B cell (primary cell): ENCODE data around the gene DRC7. TPM values are rescaled to one million over a fixed set of nuclear protein-coding genes. Genes with fewer than 3 reads are reported as not detected.
A peak's percentile ranks its signal among the peaks of the same experiment; 100 is the strongest.

Experiments used
- ATAC-seq: fragments of 200-7000 bp; cut with Tn5 transposase; one replicate; pipeline ENCODE4 v1.10.0; 2021; ENCODE audit warnings: low read depth, mild to moderate bottlenecking, moderate number of reproducible peaks, moderate library complexity
- CTCF ChIA-PET: fragments of 350-600 bp; sonication (Branson Sonifier 250); formaldehyde crosslinking; loops from one replicate; lab custom pipeline; 2021; ENCODE audit warnings: antibody characterized with exemption, inconsistent platforms; lab: Charles Lee
- POLR2A ChIA-PET: fragments of 350-600 bp; sonication (Branson Sonifier 250); formaldehyde crosslinking; loops from one replicate; lab custom pipeline; 2021; ENCODE audit warnings: antibody characterized with exemption; lab: Charles Lee
- DNase-seq: peaks from one replicate; pipeline ENCODE4 v3.0.0; 2013
- H2AFZ ChIP-seq: 2 replicates; pipeline ENCODE4 v1.6.1; 2012; ENCODE audit warnings: mild to moderate bottlenecking, low read depth, low read length; ENCODE audit not compliant: insufficient read depth, poor library complexity, severe bottlenecking
- H3K27ac ChIP-seq, 2 donors: 1 replicate in 1 of 2; 2 replicates in 1 of 2; pipeline ENCODE4 v1.5.1; 2012 to 2013; ENCODE audit warnings: low read length in 2 of 2, mild to moderate bottlenecking in 2 of 2, moderate library complexity in 1 of 2
- H3K27me3 ChIP-seq, 4 experiments: fragments of 200-600 bp in 1 of 4; sonication (generic) in 1 of 4; replicated peaks in 1 of 4; 1 replicate in 2 of 4; 2 replicates in 2 of 4; pipeline versions ENCODE4 v1.6.1 to v1.7.0; 2013 to 2016; ENCODE audit warnings: low read length in 3 of 4, mild to moderate bottlenecking in 2 of 4, mixed read lengths in 1 of 4, moderate library complexity in 1 of 4; ENCODE audit not compliant: insufficient read depth in 4 of 4, control insufficient read depth in 3 of 4; ENCODE audit errors: control extremely low read depth in 1 of 4
- H3K36me3 ChIP-seq, 2 experiments: replicated peaks in 1 of 2; 1 replicate in 1 of 2; 2 replicates in 1 of 2; pipeline versions ENCODE4 v1.6.1 to v1.7.1; 2013; ENCODE audit warnings: low read length in 1 of 2; ENCODE audit not compliant: insufficient read depth in 2 of 2, control insufficient read depth in 1 of 2; ENCODE audit errors: control extremely low read depth in 1 of 2, extremely low read depth in 1 of 2
- H3K4me1 ChIP-seq, 2 donors: fragments of 200-600 bp in 1 of 2; sonication (generic) in 1 of 2; 1 replicate in 1 of 2; 2 replicates in 1 of 2; pipeline versions ENCODE4 v1.5.1 to v1.6.1; 2013 to 2017; ENCODE audit warnings: low read length in 2 of 2; ENCODE audit not compliant: control insufficient read depth in 2 of 2, insufficient read depth in 2 of 2
- H3K4me2 ChIP-seq: replicated peaks from 2 replicates; pipeline ENCODE3; 2012; ENCODE audit warnings: mild to moderate bottlenecking, low read depth, low read length; ENCODE audit not compliant: poor library complexity, severe bottlenecking
- H3K4me3 ChIP-seq, 5 experiments: fragments of 200-600 bp in 1 of 5; sonication (generic) in 1 of 5; 1 replicate in 3 of 5; 2 replicates in 2 of 5; pipeline versions ENCODE4 v1.5.1 to v1.7.0; 2011 to 2016; ENCODE audit warnings: low read length in 4 of 5, mild to moderate bottlenecking in 4 of 5, low read depth in 2 of 5, control low read depth in 1 of 5, moderate library complexity in 1 of 5; ENCODE audit not compliant: insufficient read depth in 1 of 5; ENCODE audit errors: control extremely low read depth in 1 of 5, extremely low read depth in 1 of 5
- H3K79me2 ChIP-seq: fragments of 200-600 bp; sonication (generic); one replicate; pipeline ENCODE4 v1.6.0; 2016; ENCODE audit warnings: low read length; ENCODE audit not compliant: control insufficient read depth, insufficient read depth
- H3K9ac ChIP-seq: fragments of 200-600 bp; sonication (generic); 2 replicates; pipeline ENCODE4 v1.6.1; 2017; ENCODE audit warnings: mild to moderate bottlenecking, low read length, moderate library complexity
- H3K9me3 ChIP-seq, 3 donors: one replicate each; pipeline versions ENCODE4 v1.6.1 to v1.7.1; 2013; ENCODE audit warnings: low read length in 2 of 3; ENCODE audit not compliant: control insufficient read depth in 2 of 3, insufficient read depth in 1 of 3; ENCODE audit errors: control extremely low read depth in 1 of 3
- H4K20me1 ChIP-seq: 2 replicates; pipeline ENCODE4 v1.6.0; 2012; ENCODE audit warnings: mild to moderate bottlenecking, low read length; ENCODE audit not compliant: insufficient read depth, control insufficient read depth, poor library complexity, severe bottlenecking
- H3K27ac Mint-ChIP-seq: one replicate; pipeline ENCODE4 v1.8.0; 2021; ENCODE audit warnings: mixed read lengths
- H3K27me3 Mint-ChIP-seq: one replicate; pipeline ENCODE4 v1.8.0; 2021; ENCODE audit warnings: mixed read lengths
- H3K4me1 Mint-ChIP-seq: one replicate; pipeline ENCODE4 v1.8.0; 2021; ENCODE audit warnings: mixed read lengths
- H3K4me3 Mint-ChIP-seq: one replicate; pipeline ENCODE4 v1.8.0; 2021; ENCODE audit warnings: mixed read lengths
- H3K9me3 Mint-ChIP-seq: one replicate; pipeline ENCODE4 v1.8.0; 2022; ENCODE audit warnings: mixed read lengths; ENCODE audit not compliant: insufficient read depth
- EZH2 ChIP-seq: IDR thresholded peaks from 2 replicates; pipeline ENCODE4 v1.6.1; 2012; ENCODE audit warnings: borderline replicate concordance, low read depth, mild to moderate bottlenecking, moderate library complexity, low read length; ENCODE audit not compliant: insufficient read depth, poor library complexity, severe bottlenecking
- WGBS: methylation state at CpG from one replicate; pipeline ENCODE4 v1.1.5; 2013; ENCODE audit warnings: missing lambda C conversion rate; ENCODE audit not compliant: insufficient coverage; 5-methylcytosine and 5-hydroxymethylcytosine counted together
- intact Hi-C: fragments of 100-400 bp; cut with micrococcal nuclease; formaldehyde crosslinking; loops from one replicate; pipeline ENCODE4 v1.10.0; 2022
- polyA plus RNA-seq: library from polyadenylated mRNA; depleted of rRNA; stranded (reverse); fragments of >200 nt; gene quantifications from 2 replicates; pipeline ENCODE4 v1.2.3, GENCODE V29; 2012
- total RNA-seq, 2 donors: library from RNA; stranded (reverse); fragments of 120-200 nt in 1 of 2; gene quantifications; 1 replicate in 1 of 2; 2 replicates in 1 of 2; pipeline versions ENCODE4 v1.2.3 to v1.2.4, GENCODE V29; 2013 to 2022
- TF ChIP-seq, protein P1 (sequence below): fragments of 200-600 bp; IDR thresholded peaks from one replicate; pipeline ENCODE4 v1.8.0; 2022; ENCODE audit warnings: antibody characterized with exemption, mild to moderate bottlenecking

Gene DRC7
- total and polyA plus RNA-seq, 2 donors (not counting 1 experiment from before 2014, with no cell fraction given), result 0.12 to 0.22 TPM

DNA sequence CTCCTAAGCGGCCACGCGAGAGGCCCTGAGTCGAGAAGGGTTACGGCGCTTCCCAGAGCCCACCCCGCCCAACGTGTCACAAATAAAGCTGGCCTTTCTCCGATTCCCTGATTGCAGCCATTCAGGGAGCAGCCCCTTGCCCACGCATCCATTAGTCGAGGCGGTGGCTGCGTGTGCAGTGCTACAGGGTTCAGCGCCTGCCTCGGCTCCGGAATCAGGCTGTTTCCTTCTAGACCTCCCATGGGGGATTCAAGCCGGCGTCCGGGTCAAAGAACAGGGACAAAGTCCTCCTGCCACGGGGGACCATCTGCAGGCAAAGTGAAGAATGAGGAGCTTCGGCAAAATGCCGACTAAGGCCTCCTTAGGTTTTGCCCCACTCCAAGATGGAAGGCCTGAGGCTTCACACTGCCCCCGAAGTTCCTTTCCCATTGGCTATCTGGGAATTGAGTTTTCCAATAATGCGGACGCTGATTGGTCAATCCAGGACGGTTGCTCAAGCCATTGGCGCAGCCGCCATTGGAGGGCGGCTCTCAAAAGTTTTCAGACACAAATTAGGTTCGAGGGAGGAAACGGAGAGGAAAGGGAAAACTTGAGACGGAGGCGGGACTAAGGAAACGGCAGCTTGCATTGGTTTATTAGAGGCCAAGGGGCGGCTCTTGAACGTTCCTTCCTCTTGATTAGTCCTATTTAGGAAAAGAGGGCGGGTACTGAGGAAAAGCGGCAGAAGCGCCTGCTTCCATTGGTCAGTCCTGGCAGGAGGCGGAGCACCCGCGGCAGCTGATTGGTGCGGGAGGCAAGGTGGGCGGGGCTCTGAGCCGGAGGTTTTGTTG lies 40.5 kb downstream of the DRC7 start:
- H3K4me1 ChIP-seq, result peaks cover 15 to 19% of the 10 kb centered on the region in 2 donors
- H2AFZ ChIP-seq, result peak overlapping the region; percentile 97
- peak overlapping the region; percentile 65 to 98 (median 90) for H3K4me3 ChIP-seq
- ATAC-seq, result peak; percentile 88
- intact Hi-C loops, result loop anchor here (1.0 to 5.0 kb wide), 7 partner anchors 22 to 780 kb away; partner anchors contain the start of genes CCDC102A, CIAPIN1, COQ9 and DRC7
- no peak for TF ChIP-seq EZH2
- TF ChIP-seq, protein P1, sequence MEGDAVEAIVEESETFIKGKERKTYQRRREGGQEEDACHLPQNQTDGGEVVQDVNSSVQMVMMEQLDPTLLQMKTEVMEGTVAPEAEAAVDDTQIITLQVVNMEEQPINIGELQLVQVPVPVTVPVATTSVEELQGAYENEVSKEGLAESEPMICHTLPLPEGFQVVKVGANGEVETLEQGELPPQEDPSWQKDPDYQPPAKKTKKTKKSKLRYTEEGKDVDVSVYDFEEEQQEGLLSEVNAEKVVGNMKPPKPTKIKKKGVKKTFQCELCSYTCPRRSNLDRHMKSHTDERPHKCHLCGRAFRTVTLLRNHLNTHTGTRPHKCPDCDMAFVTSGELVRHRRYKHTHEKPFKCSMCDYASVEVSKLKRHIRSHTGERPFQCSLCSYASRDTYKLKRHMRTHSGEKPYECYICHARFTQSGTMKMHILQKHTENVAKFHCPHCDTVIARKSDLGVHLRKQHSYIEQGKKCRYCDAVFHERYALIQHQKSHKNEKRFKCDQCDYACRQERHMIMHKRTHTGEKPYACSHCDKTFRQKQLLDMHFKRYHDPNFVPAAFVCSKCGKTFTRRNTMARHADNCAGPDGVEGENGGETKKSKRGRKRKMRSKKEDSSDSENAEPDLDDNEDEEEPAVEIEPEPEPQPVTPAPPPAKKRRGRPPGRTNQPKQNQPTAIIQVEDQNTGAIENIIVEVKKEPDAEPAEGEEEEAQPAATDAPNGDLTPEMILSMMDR, result no peak
- Mint-ChIP-seq H3K4me1 (peaks cover 34% of the 10 kb centered on the region), H3K27ac (peak overlapping the region; percentile 89), H3K27me3 (no peaks in the 10 kb centered on the region), H3K9me3 (no peaks in the 10 kb centered on the region), H3K4me3 (peak overlapping the region; percentile 93)
- no peaks in the 10 kb centered on the region for H3K9me3 ChIP-seq
- peak overlapping the region; percentile 97 for H3K9ac ChIP-seq
- WGBS, result under 1% methylated on average over 40 of the region's 45 CpGs
- no peaks in the 10 kb centered on the region for H3K36me3 ChIP-seq
- ChIA-PET CTCF (interaction anchor here (0.9 to 1.8 kb wide), 5 partner anchors 22 to 266 kb away, joined by 3 to 6 read pairs (median 5); partner anchors contain the start of gene USB1), POLR2A (interaction anchor here (1.4 kb wide), 1 partner anchor 46 kb away, joined by 4 read pairs; no protein-coding TSS in a partner anchor)
- no peaks in the 10 kb centered on the region for H4K20me1 ChIP-seq
- H3K27ac ChIP-seq, result peak overlapping the region; percentile 37 to 78
- peaks cover 5% of the 10 kb centered on the region for H3K79me2 ChIP-seq
- H3K4me2 ChIP-seq, result peak overlapping the region; percentile 97
- no peaks in the 10 kb centered on the region for H3K27me3 ChIP-seq
- peak; percentile 99 for DNase-seq
